AG09309 (cell line): ENCODE results near the gene GNAT1.

ENCODE experiments used
- DNase-seq: peaks from one replicate; pipeline ENCODE4 v3.0.0-alpha.2; 2010; ENCODE audit warnings: low read depth
- H3K4me3 ChIP-seq: 2 replicates; pipeline ENCODE4 v1.5.1; 2011; ENCODE audit warnings: mild to moderate bottlenecking, low read depth, low read length, moderate library complexity; ENCODE audit not compliant: control insufficient read depth
- CTCF ChIP-seq: IDR thresholded peaks from 2 replicates; pipeline ENCODE4 v1.5.1; 2011; ENCODE audit warnings: mild to moderate bottlenecking, low read depth, low read length, inconsistent platforms; ENCODE audit not compliant: insufficient read depth, control insufficient read depth; ENCODE audit errors: missing control alignments

The GNAT1 gene

GRCh38 chr3:50192689-50193141 is 1.3 kb downstream of the GNAT1 start:
- DNase-seq: no peak
- TF ChIP-seq CTCF: peak; percentile 92

GRCh38 chr3:50193286-50193685 is 1.9 kb downstream of the GNAT1 start:
- no peak for DNase-seq
- no peak overlapping the region for H3K4me3 ChIP-seq
- no peak for TF ChIP-seq CTCF

More at GRCh38 chr3:50192689-50193141, 1.3 kb downstream of the GNAT1 start:
- H3K4me3 ChIP-seq: no peak overlapping the region

GRCh38 chr3:50193746-50194127 is 2.3 kb downstream of the GNAT1 start:
- no peak overlapping the region for H3K4me3 ChIP-seq
- DNase-seq: no peak

GRCh38 chr3:50194128-50194902 is 2.9 kb downstream of the GNAT1 start:
- H3K4me3 ChIP-seq: no peak overlapping the region
- DNase-seq: no peak
- peak; percentile 75 for TF ChIP-seq CTCF

More at GRCh38 chr3:50193746-50194127, 2.3 kb downstream of the GNAT1 start:
- TF ChIP-seq CTCF: no peak

GRCh38 chr3:50194903-50195500 is 3.6 kb downstream of the GNAT1 start:
- no peak for DNase-seq
- TF ChIP-seq CTCF: no peak
- H3K4me3 ChIP-seq: no peak overlapping the region

- DNase-seq: no peak
- H3K4me3 ChIP-seq: no peak overlapping the region
- no peak for TF ChIP-seq CTCF
These were observed 4.3 kb downstream of the GNAT1 start for GRCh38 chr3:50195501-50196252.
